Psoas muscle (tissue), 8 donors: Measurements from ENCODE around the gene ORC1. TPM values are rescaled to one million over a fixed set of nuclear protein-coding genes. Genes with fewer than 3 reads are reported as not detected.

Experiments used
- ATAC-seq, 4 donors: fragments of 200-7000 bp; cut with Tn5 transposase; one replicate each; pipeline ENCODE4 v1.9.1; 2020; ENCODE audit warnings: moderate library complexity in 3 of 4, mild to moderate bottlenecking in 2 of 4
- DNase-seq, 2 donors: peaks; one replicate each; pipeline ENCODE4 v3.0.0-alpha.2; 2020
- H3K27ac ChIP-seq: fragments of 200-600 bp; one replicate; pipeline ENCODE4 v1.8.0; 2022
- H3K27me3 ChIP-seq, 3 donors: fragments of 200-600 bp in 1 of 3; one replicate each; pipeline versions ENCODE4 v1.6.1 to v1.8.0; 2013 to 2022; ENCODE audit warnings: low read length in 2 of 3, mild to moderate bottlenecking in 2 of 3, moderate library complexity in 1 of 3; ENCODE audit not compliant: insufficient read depth in 3 of 3
- H3K36me3 ChIP-seq, 2 donors: fragments of 200-600 bp in 1 of 2; one replicate each; pipeline versions ENCODE4 v1.6.1 to v1.8.0; 2013 to 2022; ENCODE audit warnings: low read depth in 1 of 2, mild to moderate bottlenecking in 1 of 2, moderate library complexity in 1 of 2; ENCODE audit not compliant: insufficient read depth in 1 of 2
- H3K4me1 ChIP-seq: fragments of 200-600 bp; one replicate; pipeline ENCODE4 v1.8.0; 2022
- H3K4me3 ChIP-seq: fragments of 200-600 bp; one replicate; pipeline ENCODE4 v1.8.0; 2022; ENCODE audit warnings: mild to moderate bottlenecking
- H3K9me3 ChIP-seq: fragments of 200-600 bp; one replicate; pipeline ENCODE4 v1.8.0; 2022
- CTCF ChIP-seq: fragments of 200-600 bp; IDR thresholded peaks from one replicate; pipeline ENCODE4 v1.8.0; 2022; ENCODE audit warnings: antibody characterized with exemption
- WGBS, 3 donors: extraction: QIAGEN DNeasy Blood & Tissue Kit; methylation state at CpG; one replicate each; pipeline versions ENCODE4 v1.1.6 to v1.1.7; 2013; 5-methylcytosine and 5-hydroxymethylcytosine counted together
- intact Hi-C, 2 donors: fragments of 100-400 bp; cut with DNase I; formaldehyde crosslinking; loops; one replicate each; pipeline versions ENCODE4 v1.11.0 to v1.14.2; 2022
- polyA plus RNA-seq, 3 donors: library from polyadenylated mRNA; stranded (reverse); fragments of 200-250 nt; gene quantifications; one replicate each; pipeline ENCODE4 v1.2.3, GENCODE V29; 2013
- total RNA-seq, 4 donors: library from RNA; stranded (reverse); fragmentation: NEBNext Ultra II Directional in 2 of 4; extraction: Animal tissue kit (Norgen Biotek cat#: 25700) in 2 of 4; gene quantifications; one replicate each; pipeline versions ENCODE4 v1.2.1 to v1.2.4, GENCODE V29; 2021 to 2023
- donor health status: healthy with polysubstance abuse.
- donor health status: DM: no; HTN: no; CAD: no; lungs with moderate emphysema.
- donor health status: Bipolar disorder and iron deficiency.
- donor health status: healthy.
- donor health status: DM: yes; HTN: yes; CAD: no.
- donor health status: DM: no; HTN: no; CAD: no.
- donor health status: DM: no; HTN: no; CAD: no.
- donor health status: DM: yes; HTN: yes; CAD: no.

Gene ORC1
- total and polyA plus RNA-seq, 7 donors = 0.10 to 6.0 (median 0.20) TPM

GRCh38 chr1:52356818-52357355, 47.3 kb downstream of the ORC1 start:
- intact Hi-C loops = no loop called here
- DNase-seq = no peak
- no peak for ATAC-seq
- Histone ChIP-seq H3K4me3 (no peak overlapping the region), H3K27me3 (no peaks in the 10 kb centered on the region), H3K4me1 (no peaks in the 10 kb centered on the region), H3K9me3 (no peaks in the 10 kb centered on the region), H3K27ac (no peak overlapping the region), H3K36me3 (peaks cover 14 to 100% of the 10 kb centered on the region in 2 donors)
- 85 to 96% (median 92%) methylated on average over 8 of the region's 8 CpGs for WGBS, 3 donors
- TF ChIP-seq CTCF = no peak

GRCh38 chr1:52355847-52356505, 48.2 kb downstream of the ORC1 start:
- no peak for DNase-seq
- H3K9me3 ChIP-seq = no peaks in the 10 kb centered on the region
- H3K4me3 ChIP-seq = no peak overlapping the region
- peaks cover 14 to 100% of the 10 kb centered on the region in 2 donors for H3K36me3 ChIP-seq
- WGBS, 3 donors = 77 to 89% (median 80%) methylated on average over 11 of the region's 11 CpGs
- H3K27me3 ChIP-seq = no peaks in the 10 kb centered on the region
- TF ChIP-seq CTCF = no peak
- intact Hi-C loops = no loop called here
- H3K4me1 ChIP-seq = no peaks in the 10 kb centered on the region
- ATAC-seq = no peak
- H3K27ac ChIP-seq = no peak overlapping the region

- intact Hi-C loops = no loop called here
- no peak for TF ChIP-seq CTCF
- peaks cover 16 to 100% of the 10 kb centered on the region in 2 donors for H3K36me3 ChIP-seq
- H3K4me3 ChIP-seq = no peak overlapping the region
- 91 to 95% (median 92%) methylated on average over 8 of the region's 8 CpGs for WGBS, 3 donors
- no peak overlapping the region for H3K27ac ChIP-seq
- ATAC-seq = no peak
- H3K4me1 ChIP-seq = no peaks in the 10 kb centered on the region
- no peaks in the 10 kb centered on the region for H3K27me3 ChIP-seq
- no peak for DNase-seq
- no peaks in the 10 kb centered on the region for H3K9me3 ChIP-seq
Observed at GRCh38 chr1:52355436-52355835, 48.8 kb downstream of the ORC1 start.

GRCh38 chr1:52352690-52353089, 51.5 kb downstream of the ORC1 start:
- Histone ChIP-seq H3K9me3 (no peaks in the 10 kb centered on the region), H3K4me1 (no peaks in the 10 kb centered on the region), H3K4me3 (no peak overlapping the region), H3K27ac (no peak overlapping the region), H3K36me3 (peaks cover 9 to 81% of the 10 kb centered on the region in 2 donors), H3K27me3 (no peaks in the 10 kb centered on the region)
- intact Hi-C loops = no loop called here
- no peak for ATAC-seq
- 74 to 83% (median 79%) methylated on average over 7 of the region's 7 CpGs for WGBS, 3 donors
- TF ChIP-seq CTCF = no peak
- no peak for DNase-seq
